HK-2 (cell line): ENCODE measurements around the gene PHLPP1.
"Not testable (repeated sequence)": the region's sequence is repeated elsewhere in the genome, so short reads cannot be mapped to it uniquely, and the experiment has no call there.

Experiments used
- DNase-seq: peaks from one replicate; pipeline ENCODE4 v3.0.0-alpha.2; 2018; ENCODE audit not compliant: unreplicated experiment

The PHLPP1 gene

DNA sequence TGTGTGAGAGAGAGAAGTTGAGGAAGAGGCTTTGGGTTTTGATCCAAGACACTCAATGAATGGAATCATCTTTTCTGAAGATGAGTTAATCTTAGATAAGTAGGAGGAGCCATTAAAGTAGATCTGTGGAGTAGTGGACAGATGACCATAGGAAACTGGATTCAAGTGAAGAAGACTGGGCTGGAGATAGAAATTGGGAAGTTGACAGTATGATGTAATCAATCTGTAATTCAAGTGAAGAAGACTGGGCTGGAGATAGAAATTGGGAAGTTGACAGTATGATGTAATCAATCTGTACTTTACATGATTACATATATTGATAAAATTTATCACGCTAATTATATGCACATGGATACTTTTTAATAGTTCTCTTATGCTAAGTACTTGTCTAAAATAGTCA is 92.8 kb downstream of the PHLPP1 start:
- DNase-seq = no peak

DNA sequence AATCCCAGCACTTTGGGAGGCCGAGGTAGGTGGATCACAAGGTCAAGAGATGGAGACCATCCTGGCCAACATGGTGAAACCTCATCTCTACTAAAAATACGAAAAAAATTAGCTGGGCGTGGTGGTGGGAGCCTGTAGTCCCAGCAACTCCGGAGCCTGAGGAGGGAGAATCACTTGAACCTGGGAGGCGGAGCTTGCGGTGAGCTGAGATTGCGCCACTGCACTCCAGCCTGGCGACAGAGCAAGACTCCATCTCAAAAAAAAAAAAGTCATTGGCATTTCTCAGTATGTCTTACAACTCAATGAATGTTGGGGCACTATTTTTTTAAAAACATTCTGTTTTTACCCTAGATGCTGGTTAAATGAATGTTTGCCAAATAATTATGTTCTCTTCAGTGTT is 94.1 kb downstream of the PHLPP1 start:
- DNase-seq = not testable (repeated sequence)

DNA sequence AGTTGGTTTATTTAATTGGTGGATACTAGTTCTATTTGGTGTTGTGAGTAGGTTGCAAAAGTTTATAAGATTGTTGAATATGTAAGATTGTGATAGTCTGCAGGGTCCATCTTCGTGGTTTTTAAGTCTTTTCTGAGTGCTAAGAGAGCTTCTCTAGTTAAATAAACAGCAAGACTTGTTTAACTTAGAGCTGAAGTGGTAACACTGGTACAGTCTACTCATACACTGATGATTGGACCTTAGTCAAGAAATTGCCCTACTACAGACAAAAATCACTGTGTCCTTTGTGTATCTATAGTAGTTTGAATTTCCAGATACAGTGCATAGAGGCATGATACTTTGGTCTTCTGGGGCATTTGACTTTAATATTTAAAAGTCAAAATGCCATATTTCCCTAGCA is 94.6 kb downstream of the PHLPP1 start:
- DNase-seq = no peak

DNA sequence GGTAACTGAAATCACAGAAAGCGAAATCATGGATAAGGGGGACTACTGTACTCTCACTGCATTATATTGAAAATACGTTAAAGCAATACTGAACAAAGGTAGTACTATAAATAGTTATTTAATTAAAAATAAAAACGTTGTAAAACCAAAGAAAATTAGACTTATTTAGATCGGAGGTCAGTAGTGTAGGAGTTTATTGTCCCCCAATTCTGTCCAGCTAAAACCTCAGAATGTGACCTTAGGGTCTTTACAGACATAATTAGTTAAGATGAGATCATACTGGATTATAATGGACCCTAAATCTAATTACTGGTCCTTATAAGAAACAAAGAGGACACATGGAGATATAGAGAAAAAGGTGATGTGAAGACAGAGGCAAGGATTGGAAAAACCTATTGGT is 95.3 kb downstream of the PHLPP1 start:
- no peak for DNase-seq

DNA sequence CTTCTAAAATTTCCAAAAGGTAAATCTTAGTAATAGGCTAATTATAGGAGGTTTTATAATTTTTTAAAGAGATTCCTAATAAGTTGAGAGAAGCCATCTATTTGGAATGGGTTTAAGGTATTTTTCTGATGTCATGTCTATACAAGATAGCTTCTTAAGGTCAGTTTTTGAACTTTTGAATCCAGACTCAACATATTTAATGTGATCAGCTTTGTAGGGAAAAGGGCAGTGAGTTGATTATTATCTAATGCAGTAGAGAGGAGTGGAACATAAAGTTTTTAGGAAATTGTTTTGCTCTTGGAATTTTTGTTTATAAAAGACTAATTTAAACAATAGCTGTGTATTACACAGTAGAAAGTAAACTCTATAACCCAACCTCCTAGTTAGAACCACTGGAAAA is 96.3 kb downstream of the PHLPP1 start:
- no peak for DNase-seq

DNA sequence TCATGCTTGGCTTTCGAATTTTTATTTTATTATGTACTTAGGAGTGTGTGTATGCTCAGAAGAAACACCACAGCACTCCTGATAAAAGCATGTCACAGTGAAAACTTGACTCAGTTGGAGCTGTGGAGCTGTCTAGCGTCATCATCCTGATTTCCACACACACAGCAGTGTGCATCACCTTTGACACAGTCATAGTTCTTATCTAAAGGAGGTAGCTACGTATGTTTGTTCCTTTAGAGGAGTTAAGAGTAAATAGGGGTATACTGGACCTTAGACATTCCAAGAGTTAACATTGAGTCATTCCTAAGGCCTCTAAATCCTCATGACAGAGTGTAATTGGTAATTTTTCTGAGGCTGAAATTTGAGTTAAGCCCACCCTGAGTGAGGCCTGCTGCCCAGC is 96.9 kb downstream of the PHLPP1 start:
- DNase-seq = no peak

DNA sequence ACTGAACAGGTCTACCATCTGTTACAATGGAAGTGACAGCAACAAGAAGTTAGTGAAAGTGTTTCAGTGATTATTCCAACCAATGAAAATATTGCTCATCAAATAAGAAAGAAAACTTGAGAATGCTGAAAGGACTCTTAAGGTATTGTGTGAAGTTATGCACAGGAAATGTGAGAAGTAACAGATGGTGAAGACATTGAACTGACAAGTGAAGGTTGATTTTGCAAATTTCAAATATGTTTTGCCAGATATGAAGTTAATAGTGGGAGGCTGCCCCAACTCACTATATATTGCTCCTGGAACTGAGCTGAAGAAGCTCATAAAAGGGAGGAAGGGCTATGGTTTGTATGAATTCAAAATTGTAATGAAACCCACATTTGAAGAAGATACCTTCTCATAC is 97.5 kb downstream of the PHLPP1 start:
- no peak for DNase-seq

DNA sequence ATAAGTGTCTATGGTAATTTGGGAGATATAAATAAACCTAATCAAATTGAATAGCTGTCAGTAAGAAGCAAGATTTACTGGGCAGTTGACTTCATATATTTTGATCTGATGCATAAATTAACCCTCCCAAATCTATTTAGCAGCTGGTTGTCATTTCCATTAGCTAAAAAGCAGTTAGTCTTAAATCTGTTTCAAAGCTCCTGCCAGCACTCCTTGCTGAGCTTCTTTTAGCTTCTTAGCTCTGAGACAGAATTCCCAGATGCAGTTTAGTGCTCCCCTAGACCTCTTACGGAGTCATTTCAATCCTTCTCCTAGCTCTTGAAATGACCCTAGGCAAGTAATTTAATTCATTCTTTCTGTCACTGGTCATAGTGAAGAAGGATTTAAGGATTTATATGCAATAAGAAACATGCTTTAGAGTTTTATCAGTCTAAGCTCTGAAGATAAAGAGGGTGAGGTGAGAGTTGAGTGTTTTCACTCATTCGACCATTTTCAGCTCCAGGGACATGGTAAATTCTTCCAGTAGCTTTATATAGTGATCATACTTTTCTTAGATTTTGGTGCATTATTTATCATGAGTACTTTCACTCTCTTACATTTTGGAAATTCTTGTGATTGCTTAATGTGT is 98.9 kb downstream of the PHLPP1 start:
- DNase-seq = no peak

DNA sequence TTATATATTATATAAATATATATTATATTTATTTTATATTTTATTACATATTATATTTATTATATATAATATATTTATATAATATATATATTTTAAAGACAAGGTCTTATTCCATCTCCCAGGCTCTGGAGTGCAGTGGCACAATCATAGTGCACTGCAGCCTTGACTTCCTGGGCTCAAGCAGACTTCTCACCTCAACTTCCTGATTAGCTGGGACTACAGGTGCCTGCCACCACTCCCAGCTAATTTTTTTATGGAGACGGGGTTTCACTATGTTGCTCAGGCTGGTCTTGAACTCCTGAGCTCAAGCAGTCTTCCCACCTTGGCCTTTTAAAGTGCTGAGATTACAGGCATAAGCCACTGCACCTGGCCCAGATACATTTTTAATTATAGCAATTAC is 110.0 kb downstream of the PHLPP1 start:
- DNase-seq = no peak

DNA sequence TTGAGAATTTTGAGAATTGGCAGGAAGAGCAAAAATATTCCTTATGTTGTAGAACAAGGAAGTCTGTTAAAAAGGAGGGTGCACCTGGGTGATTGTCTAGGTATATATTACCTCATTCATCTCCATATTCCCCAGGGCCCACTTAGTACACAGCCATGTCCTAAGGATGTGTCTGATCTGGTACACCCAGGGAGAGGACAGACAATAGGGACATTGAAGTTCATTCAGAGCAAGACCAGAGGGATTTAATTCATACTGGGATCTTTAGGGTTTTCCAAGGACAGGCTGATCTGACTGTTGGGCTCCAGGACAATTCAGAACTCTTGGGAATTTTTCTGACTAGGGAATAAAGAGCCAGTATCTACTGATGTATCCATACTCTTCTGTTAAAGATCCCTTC is 112.1 kb downstream of the PHLPP1 start:
- no peak for DNase-seq

DNA sequence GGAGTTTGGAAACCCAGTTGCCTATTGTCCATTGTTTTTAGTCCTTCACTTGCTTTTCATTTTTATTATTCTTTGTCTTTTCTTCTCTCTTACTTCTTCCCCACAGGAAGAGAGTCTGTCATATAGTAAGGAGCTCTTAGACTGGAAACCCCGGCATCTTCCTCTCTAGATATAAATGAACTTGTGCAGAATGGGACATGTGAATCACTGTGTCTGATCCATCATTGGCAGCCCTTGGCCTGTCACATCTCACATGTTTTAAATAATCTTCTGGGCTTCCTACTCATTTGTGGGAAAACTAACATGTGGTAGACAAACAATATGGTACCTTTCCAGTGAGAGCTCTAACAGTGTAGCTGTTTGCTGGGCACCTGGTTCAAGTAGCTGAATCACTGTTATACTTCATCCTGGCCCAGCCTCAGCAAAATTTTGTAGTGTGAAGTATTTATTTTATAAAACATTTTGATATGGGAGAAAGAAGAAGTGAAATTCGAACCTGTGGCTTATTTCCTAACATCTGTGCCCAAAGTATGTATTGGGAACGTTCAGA is 112.8 kb downstream of the PHLPP1 start:
- DNase-seq = no peak

DNA sequence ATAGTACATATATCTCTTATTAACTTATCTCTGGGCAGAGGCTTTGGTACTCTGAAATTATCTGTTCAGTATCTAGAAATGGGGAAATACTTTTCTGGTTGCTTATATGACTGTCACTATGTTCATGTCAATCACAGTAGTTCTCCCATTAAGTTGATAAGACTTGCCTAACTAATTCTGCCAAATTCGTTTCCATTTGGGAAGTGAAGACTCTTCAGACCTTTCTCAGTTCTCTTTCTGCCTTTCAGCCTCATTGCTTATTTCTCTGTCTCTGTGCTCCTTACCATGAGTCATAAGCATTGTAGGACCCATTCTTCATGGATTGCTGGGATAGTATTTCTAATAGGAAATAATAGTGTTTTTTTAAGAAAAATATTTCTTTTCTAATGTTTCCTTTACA is 113.5 kb downstream of the PHLPP1 start:
- DNase-seq = no peak

DNA sequence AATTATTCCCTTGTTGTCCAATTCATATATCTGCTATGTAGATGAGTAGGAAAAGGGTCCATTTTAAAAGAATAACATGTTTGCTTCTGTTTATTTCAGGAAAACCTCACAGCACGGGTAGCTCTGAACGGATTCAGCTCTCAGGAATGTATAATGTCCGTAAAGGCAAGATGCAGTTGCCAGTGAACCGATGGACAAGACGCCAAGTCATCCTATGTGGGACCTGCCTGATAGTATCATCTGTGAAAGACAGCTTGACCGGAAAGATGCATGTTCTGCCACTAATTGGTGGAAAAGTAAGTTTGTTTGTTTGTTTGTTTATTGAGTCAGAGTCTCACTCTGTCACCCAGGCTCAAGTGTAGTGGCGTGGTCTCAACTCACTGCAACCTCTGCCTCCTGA is 114.6 kb downstream of the PHLPP1 start:
- DNase-seq = no peak

DNA sequence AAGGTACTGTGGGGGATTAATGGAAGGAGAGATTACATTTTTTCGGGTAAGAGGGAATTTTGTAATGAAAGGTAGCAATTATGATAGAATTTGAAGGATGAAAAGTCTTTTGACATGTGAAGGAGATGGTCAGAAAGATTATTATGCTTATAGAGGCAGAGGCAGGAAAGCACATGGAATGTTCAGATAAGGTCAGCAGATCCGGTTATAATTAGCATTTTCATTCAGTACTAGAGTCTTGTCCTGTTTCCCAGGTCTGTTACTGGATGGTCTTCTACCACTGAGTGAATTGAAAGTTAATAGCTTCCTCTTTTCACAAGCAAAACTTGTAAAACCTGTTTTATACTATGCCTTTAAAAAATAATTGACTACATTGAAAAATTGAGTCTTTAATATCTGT is 116.9 kb downstream of the PHLPP1 start:
- no peak for DNase-seq

DNA sequence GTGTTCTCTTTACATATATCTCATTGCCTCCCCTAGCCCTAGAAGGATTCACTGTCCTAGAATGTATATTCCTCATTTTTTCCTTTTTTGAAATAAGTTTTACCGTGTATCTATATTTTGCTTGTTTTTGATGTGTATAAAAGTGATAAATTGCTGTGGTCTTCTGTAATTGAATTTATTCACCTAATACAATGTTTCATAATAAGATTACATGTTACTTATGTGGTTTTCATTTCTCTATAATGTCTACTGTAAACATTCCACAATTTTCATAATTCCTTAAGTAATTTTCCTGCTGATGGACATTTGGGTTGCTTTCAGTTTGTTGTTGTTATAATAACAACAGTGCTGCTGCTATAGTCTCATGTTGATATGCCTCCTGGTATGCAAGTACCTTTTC is 118.2 kb downstream of the PHLPP1 start:
- DNase-seq = no peak

DNA sequence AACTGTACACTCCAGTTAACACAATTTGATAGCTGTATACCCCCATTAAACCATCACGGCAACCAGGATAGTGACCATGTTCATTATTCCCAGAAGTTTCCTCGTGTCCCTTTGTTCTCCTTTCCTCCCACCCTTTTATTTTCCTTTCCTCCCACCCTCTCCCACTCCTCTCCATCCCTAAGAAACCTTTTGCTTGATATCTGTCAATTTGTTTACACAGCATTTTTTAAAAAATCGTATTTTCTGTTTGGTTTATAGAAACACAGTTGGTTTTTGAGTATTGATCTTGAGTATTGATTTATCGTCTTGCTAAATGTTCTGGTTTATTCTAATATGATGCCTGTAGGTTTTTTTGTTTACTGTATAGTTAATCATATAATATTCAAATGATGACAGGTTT is 119.4 kb downstream of the PHLPP1 start:
- DNase-seq = no peak

DNA sequence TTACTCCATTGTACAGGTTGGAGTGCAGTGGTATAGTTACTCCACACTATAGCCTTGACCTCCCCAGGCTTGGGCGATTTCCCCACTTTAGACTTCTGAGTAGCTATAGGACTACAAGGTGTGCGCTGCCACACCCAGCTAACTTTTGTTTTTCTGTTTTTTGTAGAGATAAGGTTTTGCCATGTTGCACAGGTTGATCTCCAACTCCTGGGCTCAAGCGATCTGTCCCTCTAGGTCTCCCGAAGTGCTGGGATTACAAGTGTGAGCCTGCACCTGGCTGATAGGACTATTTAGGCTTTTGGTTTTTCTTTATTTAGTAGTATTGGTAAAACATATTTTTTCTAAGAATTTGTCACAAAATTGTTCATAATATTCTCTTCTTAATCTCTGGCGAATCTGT is 121.7 kb downstream of the PHLPP1 start:
- DNase-seq = no peak

DNA sequence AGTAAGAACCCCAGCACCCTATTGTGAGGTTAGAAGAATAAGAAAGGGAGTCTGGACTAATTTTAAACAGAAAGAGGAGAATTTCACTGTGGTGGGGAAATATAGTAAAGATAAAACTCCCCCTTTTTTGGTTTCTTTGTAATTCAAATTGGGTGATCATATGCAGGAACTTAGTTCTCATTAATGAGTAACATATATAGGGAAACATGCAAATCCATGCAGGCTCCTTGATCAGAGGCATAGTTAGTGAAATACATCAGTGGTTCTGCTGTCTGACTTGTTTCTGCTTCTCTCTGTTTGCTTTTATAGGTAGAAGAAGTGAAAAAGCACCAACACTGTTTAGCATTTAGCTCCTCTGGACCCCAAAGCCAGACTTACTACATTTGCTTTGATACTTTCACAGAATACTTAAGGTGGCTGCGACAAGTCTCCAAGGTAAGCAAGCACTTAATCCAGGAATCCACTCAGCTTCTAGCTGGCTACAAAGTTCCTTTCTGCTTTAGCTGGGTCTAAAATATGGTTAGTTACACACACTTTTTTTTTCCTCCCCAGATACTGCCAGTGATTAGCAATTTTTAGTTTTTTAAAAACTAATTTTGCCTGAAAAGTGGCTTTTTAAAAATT is 123.2 kb downstream of the PHLPP1 start:
- DNase-seq = no peak

DNA sequence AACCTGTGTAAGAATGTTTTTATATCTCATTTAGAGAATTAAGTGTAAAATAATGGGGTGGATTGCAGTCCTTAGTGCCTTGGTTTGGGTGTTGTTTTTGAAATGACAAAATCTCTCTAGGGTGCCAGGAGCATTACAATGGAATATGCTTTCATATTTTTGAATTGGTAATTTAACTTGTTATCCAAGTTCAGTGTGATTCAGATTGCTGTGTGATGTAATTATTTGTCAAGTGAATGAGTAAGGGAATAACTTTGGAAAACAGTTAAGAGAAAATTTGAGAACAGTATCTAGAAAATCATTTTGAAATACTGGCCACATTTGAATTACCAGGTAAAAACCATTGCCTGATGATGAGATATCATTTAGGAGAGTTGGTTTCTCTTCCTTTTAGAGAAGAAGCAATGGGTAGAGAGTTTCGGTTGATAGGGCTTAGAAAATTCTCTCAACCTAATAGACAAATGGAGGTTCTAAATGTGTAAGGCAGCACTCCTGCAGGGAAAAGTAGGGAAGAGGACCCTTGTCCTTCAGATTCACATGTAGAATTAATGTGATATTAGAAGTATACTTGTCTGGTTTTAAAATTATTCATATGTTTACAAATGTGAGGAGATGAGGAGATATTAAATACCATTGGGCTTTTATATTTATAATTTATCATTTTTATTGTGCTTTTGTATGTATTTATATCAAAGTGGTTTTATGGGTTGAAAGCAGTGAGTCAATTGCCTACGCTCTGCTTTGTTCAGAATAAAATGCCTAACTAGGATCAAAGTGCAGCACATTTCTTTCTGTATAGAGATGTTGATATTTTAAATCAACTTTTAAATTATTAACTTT is 124.8 kb downstream of the PHLPP1 start:
- DNase-seq = no peak

DNA sequence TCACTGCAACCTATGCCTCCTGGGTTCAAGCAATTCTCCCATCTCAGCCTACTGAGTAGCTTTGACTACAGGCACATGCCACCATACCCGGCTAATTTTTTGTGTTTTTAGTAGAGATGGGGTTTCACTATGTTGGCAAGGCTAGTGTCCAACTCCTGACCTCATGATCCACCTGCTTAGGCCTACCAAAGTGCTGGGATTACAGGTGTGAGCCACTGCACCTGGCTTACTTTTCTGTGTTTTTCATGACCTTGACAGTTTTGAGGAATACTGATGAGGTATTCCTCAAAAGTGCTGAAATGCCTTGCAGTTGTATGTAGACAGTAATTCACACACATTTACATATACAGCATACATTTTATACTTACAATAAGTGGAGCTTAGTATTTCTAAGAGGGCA is 126.1 kb downstream of the PHLPP1 start:
- DNase-seq = no peak

DNA sequence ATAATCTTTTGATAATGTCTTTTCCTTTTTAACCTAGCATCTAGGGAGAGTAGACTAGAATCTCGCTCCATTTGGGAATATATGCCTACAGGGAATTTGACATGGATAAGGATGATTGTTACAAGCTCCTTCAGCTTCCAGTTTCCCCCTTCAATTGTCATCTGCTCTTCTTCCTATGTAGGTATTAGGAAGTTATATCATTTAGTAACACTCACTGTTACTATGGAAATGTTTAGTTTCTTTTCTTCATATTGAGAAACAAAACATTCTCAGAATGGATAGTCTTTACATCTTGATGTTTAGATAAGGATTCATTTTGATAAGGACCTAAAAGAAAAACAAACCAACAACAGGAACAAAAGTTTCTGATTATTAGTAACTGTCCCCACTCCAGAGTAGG is 127.6 kb downstream of the PHLPP1 start:
- no peak for DNase-seq

DNA sequence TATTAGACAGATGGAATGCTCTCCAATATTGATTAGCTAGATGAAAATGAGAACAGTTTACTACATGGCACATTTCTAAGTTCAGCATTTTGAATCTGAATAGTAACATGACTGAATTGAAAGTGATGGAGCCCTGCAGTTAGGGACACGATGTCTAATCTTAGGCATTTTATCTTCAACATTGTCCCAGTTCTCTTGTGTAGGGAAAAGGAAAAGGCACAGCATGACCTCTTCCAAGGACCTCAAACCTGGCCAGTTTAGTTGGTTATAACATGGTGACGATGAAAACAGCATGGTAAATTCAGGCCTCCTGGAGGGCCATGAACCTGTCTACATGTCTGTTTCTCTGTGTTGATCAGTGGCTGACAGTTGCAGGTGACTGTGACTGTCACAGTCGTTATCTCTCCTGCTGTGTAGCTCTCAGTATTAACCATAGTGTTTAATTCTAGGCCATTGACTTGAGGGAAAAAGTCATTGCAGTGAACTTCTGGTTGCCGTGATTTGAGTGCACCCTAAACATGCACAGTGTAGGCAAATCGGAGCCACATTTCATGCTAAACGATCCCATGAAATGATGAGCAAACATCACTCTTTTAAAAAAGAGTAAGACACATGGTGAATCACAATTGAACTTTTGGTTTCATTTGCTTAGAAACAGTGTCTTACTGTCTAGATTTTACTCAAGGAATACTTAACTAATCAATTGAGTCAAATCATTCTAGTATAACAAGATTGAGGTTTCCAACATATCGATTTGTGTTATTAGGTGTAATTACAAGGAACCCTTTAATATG is 129.7 kb downstream of the PHLPP1 start:
- DNase-seq = no peak
